ENCODE data around the gene LAMTOR5.
"Not testable (repeated sequence)": the region's sequence is repeated elsewhere in the genome, so short reads cannot be mapped to it uniquely, and the experiment has no call there.

The LAMTOR5 gene

GRCh38 chr1:110450929-110451328 is 43.4 kb upstream of the LAMTOR5 start, which contains the start of gene PROK1:
Gene PROK1, plus strand, starts transcription at chr1:110451149. Its CDS starts 68 bp downstream, at chr1:110451217.
- in situ Hi-C loops (cut with HindIII; ENCODE audit: low sequenced_read_pairs) = no loop called here
- no peak within 1 kb of the TSS for H3K4me3 ChIP-seq (ENCODE audit: low read depth, low read length)
- no peak for DNase-seq (ENCODE audit: low read depth, low spot score)

GRCh38 chr1:110449661-110450651 is 42.5 kb upstream of the LAMTOR5 start:
- TF ChIP-seq, protein P1, sequence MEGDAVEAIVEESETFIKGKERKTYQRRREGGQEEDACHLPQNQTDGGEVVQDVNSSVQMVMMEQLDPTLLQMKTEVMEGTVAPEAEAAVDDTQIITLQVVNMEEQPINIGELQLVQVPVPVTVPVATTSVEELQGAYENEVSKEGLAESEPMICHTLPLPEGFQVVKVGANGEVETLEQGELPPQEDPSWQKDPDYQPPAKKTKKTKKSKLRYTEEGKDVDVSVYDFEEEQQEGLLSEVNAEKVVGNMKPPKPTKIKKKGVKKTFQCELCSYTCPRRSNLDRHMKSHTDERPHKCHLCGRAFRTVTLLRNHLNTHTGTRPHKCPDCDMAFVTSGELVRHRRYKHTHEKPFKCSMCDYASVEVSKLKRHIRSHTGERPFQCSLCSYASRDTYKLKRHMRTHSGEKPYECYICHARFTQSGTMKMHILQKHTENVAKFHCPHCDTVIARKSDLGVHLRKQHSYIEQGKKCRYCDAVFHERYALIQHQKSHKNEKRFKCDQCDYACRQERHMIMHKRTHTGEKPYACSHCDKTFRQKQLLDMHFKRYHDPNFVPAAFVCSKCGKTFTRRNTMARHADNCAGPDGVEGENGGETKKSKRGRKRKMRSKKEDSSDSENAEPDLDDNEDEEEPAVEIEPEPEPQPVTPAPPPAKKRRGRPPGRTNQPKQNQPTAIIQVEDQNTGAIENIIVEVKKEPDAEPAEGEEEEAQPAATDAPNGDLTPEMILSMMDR (IDR thresholded peaks at IDR 0.05; ENCODE audit: low read depth, low read length) = no peak
- in situ Hi-C loops (cut with HindIII; ENCODE audit: low sequenced_read_pairs) = no loop called here
- H3K4me3 ChIP-seq (ENCODE audit: low read depth, low read length) = no peak overlapping the region
- DNase-seq (ENCODE audit: low read depth, low spot score) = no peak

More at GRCh38 chr1:110450929-110451328, 43.4 kb upstream of the LAMTOR5 start, which contains the start of gene PROK1:
- TF ChIP-seq, protein P1 (IDR thresholded peaks at IDR 0.05; ENCODE audit: low read depth, low read length) = no peak

- TF ChIP-seq, protein P1 (IDR thresholded peaks at IDR 0.05; ENCODE audit: low read depth, low read length) = no peak
- DNase-seq (ENCODE audit: low read depth, low spot score) = no peak
- H3K4me3 ChIP-seq (ENCODE audit: low read depth, low read length) = no peak overlapping the region
- in situ Hi-C loops (cut with HindIII; ENCODE audit: low sequenced_read_pairs) = no loop called here
Observed at GRCh38 chr1:110444561-110444960, 37.1 kb upstream of the LAMTOR5 start.

GRCh38 chr1:110443451-110443850 is 36.0 kb upstream of the LAMTOR5 start:
- TF ChIP-seq, protein P1 (IDR thresholded peaks at IDR 0.05; ENCODE audit: low read depth, low read length) = no peak
- in situ Hi-C loops (cut with HindIII; ENCODE audit: low sequenced_read_pairs) = no loop called here
- no peak for DNase-seq (ENCODE audit: low read depth, low spot score)

GRCh38 chr1:110441888-110442287 is 34.4 kb upstream of the LAMTOR5 start:
- TF ChIP-seq, protein P1 (IDR thresholded peaks at IDR 0.05; ENCODE audit: low read depth, low read length) = no peak
- no peak for DNase-seq (ENCODE audit: low read depth, low spot score)
- H3K4me3 ChIP-seq (ENCODE audit: low read depth, low read length) = no peak overlapping the region
- in situ Hi-C loops (cut with HindIII; ENCODE audit: low sequenced_read_pairs) = no loop called here

More at GRCh38 chr1:110443451-110443850, 36.0 kb upstream of the LAMTOR5 start:
- no peak overlapping the region for H3K4me3 ChIP-seq (ENCODE audit: low read depth, low read length)

GRCh38 chr1:110440877-110441276 is 33.4 kb upstream of the LAMTOR5 start:
- TF ChIP-seq, protein P1 (IDR thresholded peaks at IDR 0.05; ENCODE audit: low read depth, low read length) = no peak
- no peak overlapping the region for H3K4me3 ChIP-seq (ENCODE audit: low read depth, low read length)
- in situ Hi-C loops (cut with HindIII; ENCODE audit: low sequenced_read_pairs) = no loop called here
- no peak for DNase-seq (ENCODE audit: low read depth, low spot score)

DNA sequence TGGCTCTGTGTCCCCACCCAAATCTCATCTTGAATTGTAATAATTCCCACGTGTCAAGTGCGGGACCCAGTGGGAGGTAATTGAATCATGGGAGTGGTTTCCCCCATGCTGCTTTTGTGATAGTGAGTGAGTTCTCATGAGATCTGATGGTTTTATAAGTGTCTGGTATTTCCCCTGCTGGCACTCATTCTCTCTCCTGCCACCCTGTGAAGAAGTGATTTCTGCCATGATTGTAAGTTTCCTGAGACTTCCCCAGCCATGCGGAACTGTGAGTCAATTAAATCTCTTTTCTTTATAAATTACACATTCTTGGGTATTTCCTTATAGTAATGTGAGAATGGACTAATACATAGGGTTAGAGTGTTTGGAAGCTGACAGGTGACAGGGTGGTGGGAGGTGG is 32.4 kb upstream of the LAMTOR5 start:
- DNase-seq (ENCODE audit: low read depth, low spot score); in situ Hi-C loops (cut with HindIII; ENCODE audit: low sequenced_read_pairs): not testable (repeated sequence)

More for the DNA sequence above, 32.4 kb upstream of the LAMTOR5 start:
- not testable (repeated sequence) for H3K4me3 ChIP-seq (ENCODE audit: low read depth, low read length)

Data from astrocyte of the spinal cord (primary cell).